GM12874 (cell line): Measurements from ENCODE around the gene PPM1K.

Experiments used
- TF ChIP-seq, protein P1 (sequence below): IDR thresholded peaks from 2 replicates; pipeline ENCODE4 v1.5.1; 2011; ENCODE audit warnings: low read depth, mild to moderate bottlenecking, control low read depth, low read length, moderate library complexity; ENCODE audit not compliant: insufficient read depth

Gene PPM1K

DNA sequence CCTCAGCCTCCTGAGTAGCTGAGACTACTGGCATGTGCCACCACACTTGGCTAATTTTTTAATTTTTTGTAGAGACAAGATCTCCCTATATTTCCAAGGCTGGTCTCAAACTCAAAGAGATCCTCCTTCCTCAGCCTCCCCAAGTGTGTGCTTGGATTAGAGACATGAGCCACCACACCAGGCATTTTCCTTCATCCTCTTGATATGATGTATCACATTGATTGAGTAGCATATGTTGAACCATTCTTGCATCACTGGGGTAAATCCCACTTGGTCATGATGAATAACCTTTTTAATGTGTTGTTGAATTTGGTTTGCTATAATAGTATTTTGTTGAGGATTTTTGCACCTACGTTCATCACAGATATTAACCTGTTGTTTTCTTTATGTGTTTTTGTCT lies 24.2 kb upstream of the PPM1K start:
- TF ChIP-seq, protein P1, sequence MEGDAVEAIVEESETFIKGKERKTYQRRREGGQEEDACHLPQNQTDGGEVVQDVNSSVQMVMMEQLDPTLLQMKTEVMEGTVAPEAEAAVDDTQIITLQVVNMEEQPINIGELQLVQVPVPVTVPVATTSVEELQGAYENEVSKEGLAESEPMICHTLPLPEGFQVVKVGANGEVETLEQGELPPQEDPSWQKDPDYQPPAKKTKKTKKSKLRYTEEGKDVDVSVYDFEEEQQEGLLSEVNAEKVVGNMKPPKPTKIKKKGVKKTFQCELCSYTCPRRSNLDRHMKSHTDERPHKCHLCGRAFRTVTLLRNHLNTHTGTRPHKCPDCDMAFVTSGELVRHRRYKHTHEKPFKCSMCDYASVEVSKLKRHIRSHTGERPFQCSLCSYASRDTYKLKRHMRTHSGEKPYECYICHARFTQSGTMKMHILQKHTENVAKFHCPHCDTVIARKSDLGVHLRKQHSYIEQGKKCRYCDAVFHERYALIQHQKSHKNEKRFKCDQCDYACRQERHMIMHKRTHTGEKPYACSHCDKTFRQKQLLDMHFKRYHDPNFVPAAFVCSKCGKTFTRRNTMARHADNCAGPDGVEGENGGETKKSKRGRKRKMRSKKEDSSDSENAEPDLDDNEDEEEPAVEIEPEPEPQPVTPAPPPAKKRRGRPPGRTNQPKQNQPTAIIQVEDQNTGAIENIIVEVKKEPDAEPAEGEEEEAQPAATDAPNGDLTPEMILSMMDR: no peak

GRCh38 chr4:88297725-88298454 lies 13.5 kb upstream of the PPM1K start:
- TF ChIP-seq, protein P1: no peak

GRCh38 chr4:88297212-88297516 lies 12.8 kb upstream of the PPM1K start:
- TF ChIP-seq, protein P1: no peak

- TF ChIP-seq, protein P1: no peak
These were observed 12.3 kb upstream of the PPM1K start for GRCh38 chr4:88296413-88297211.

- TF ChIP-seq, protein P1: no peak
These were observed 11.3 kb upstream of the PPM1K start for GRCh38 chr4:88295656-88296055.

DNA sequence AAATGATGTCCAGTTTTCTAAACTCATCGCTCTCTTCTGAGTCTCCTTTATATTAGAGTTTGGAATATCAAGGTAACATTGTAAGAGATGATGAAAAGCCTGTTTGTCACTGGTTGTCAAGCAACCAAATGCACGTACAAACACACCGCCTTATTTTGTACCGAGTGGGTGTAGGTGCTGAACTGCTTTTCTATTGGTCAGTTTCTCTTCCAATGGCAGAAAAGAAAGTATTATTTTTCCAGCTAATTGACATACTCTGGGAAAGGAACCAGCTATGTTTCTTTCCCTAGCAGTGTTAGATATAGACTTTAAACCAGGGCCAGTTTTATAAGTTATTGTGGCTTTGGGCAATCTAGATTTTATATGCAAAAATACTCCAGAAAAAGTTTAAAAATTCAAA lies 6.6 kb upstream of the PPM1K start:
- TF ChIP-seq, protein P1: no peak

DNA sequence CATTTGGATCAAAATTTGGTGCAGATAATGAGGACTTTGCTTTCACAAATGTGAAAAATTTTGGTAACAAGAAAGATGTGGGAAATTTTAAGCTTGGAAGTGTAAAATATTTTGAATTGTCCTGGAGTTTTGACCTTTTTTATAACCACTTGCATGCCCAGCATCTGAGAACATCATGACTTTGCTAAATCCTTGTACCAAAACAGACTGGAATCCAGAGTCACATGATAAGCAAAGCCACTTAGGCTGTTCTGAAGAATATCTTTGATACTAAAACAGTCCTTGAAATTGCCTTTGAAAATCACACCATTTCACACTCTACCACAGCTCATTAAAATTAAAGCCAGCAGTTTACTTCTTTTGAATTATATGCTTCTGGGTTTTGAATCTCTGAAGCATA lies 2.5 kb upstream of the PPM1K start:
- TF ChIP-seq, protein P1: no peak
